VCaP (cell line): ENCODE measurements around the gene NFIB.

Experiments
- H3K27ac ChIP-seq: fragments of 450-650 bp; 2 replicates; pipeline ENCODE4 v1.5.1; 2017
- TF ChIP-seq, protein P1 (sequence below): fragments of 450-650 bp; conservative IDR thresholded peaks from 2 replicates; pipeline ENCODE4 v1.5.1; 2017; ENCODE audit warnings: mild to moderate bottlenecking, moderate library complexity

Gene NFIB

DNA sequence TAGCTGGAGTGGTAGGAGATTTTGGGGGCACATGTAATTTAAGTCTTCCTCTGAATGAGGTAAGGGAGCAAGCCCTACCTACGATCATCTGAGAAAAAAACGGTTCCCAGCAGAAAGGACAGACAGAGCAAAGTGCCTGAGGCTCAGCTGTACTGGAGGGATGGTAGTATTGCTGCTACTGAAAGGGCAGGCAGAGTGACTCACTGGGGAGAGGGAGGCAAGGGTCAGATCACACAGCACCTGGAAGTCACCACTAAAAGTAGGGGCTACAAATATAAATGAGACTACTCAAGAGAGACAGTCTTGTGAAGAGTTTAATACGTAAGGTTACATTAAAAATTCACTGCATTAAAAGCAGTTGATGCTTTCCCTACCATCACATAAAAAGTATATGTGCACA lies 75.9 kb downstream of the NFIB start:
- no peak overlapping the region for H3K27ac ChIP-seq

DNA sequence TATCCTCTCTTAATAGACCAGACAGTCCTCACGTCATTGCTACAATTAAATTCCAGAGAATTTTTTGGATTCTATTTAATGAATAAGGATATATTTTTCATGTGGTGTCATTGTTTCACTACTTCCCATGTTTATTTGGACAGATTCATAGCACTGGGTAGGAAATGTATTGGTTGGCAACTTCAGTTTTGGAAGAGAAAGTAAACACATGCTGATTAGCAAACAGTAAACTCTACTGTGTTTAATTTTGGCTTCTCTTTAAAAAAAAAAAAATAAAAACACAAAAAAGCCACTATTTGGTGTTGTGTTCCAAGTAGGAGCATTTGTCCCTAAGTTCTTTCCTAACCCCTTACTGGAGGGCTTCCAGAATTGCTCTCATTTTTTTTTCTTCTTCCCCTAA lies 77.3 kb downstream of the NFIB start:
- TF ChIP-seq, protein P1, sequence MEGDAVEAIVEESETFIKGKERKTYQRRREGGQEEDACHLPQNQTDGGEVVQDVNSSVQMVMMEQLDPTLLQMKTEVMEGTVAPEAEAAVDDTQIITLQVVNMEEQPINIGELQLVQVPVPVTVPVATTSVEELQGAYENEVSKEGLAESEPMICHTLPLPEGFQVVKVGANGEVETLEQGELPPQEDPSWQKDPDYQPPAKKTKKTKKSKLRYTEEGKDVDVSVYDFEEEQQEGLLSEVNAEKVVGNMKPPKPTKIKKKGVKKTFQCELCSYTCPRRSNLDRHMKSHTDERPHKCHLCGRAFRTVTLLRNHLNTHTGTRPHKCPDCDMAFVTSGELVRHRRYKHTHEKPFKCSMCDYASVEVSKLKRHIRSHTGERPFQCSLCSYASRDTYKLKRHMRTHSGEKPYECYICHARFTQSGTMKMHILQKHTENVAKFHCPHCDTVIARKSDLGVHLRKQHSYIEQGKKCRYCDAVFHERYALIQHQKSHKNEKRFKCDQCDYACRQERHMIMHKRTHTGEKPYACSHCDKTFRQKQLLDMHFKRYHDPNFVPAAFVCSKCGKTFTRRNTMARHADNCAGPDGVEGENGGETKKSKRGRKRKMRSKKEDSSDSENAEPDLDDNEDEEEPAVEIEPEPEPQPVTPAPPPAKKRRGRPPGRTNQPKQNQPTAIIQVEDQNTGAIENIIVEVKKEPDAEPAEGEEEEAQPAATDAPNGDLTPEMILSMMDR: no peak
- H3K27ac ChIP-seq: no peak overlapping the region

More for the DNA sequence above, 75.9 kb downstream of the NFIB start:
- TF ChIP-seq, protein P1: no peak

- TF ChIP-seq, protein P1: no peak
- no peak overlapping the region for H3K27ac ChIP-seq
Measured at GRCh38 chr9:14232111-14232510, 81.8 kb downstream of the NFIB start.

DNA sequence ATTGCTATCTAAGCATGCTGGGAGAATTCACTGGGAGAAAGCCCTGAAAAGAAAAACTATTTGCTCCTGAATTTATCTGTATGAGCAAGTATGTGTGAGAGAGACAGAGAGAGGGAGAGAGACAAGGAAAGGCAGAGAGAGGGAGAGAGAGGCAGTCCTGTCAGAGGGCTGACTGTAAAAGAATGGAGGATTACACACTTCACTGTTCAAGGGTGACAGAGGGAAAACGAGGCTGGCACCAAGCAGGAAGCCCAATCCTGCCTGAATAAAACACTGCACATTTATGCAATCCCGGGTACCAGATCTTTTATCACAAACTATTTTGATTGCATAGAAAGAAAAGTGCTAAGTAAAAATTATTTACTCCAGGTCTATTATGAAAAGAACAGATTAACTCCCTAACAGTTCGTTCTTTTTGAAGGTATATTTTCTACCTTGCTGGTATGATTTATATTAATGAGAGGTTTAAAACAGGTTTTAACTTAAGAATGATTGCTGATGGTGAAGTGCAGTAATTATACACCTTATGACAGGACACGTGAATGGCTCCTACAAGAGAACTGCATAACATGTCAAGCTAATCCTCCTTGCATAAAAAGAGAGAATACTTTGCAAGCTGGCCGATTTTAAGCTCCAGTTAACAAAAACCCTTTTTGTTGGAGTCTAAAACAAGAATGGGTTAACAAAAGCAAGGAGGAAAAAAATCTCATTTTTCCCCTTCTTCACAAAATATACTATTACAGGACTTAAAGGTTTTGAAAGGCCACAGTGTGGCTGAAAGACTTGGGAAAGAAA lies 82.5 kb downstream of the NFIB start:
- TF ChIP-seq, protein P1: no peak
- no peak overlapping the region for H3K27ac ChIP-seq

GRCh38 chr9:14228602-14229001 lies 85.3 kb downstream of the NFIB start:
- TF ChIP-seq, protein P1: no peak
- H3K27ac ChIP-seq: no peak overlapping the region

- TF ChIP-seq, protein P1: no peak
- peak overlapping the region; percentile 30; the same call in 1 of the 2 replicates for H3K27ac ChIP-seq
Measured at GRCh38 chr9:14226855-14227532, 86.9 kb downstream of the NFIB start.

DNA sequence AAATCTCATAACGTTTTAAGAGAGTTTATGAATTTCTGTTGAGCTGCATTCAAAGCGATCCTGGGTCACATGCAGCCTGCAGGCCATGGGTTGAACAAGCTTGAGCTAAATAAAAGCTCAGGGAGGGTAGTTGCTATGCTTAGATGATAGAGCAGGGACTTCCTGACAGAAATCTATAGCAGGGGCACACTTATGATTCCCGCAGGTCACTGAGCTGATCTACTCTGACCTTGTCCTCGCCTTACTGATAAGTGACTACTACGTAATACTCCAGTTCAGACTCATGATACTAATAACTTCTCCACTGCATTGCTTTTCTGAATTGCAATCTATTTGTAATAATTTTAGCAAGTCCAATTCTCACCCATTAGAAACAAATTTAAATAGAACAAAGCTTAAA lies 90.9 kb downstream of the NFIB start:
- no peak overlapping the region for H3K27ac ChIP-seq
- TF ChIP-seq, protein P1: no peak
